Ovary (tissue), 9 donors: ENCODE measurements around the gene KLRF2. TPM values are rescaled to one million over a fixed set of nuclear protein-coding genes. Genes with fewer than 3 reads are reported as not detected.

ENCODE experiments used
- DNase-seq, 5 donors: peaks; one replicate each; pipeline ENCODE4 v3.0.0-alpha.2; 2019 to 2020
- H3K27ac ChIP-seq, 2 donors: fragments of 200-600 bp; one replicate each; pipeline versions ENCODE4 v1.5.1 to v1.8.0; 2019 to 2022
- H3K27me3 ChIP-seq: fragments of 200-600 bp; one replicate; pipeline ENCODE4 v1.8.0; 2022
- H3K36me3 ChIP-seq: fragments of 200-600 bp; sonication (generic); one replicate; pipeline ENCODE4 v1.5.1; 2019
- H3K4me1 ChIP-seq: one replicate; pipeline ENCODE4 v1.8.1; 2013; ENCODE audit warnings: mild to moderate bottlenecking, moderate library complexity; ENCODE audit not compliant: insufficient read depth
- H3K4me3 ChIP-seq: fragments of 200-600 bp; sonication (generic); one replicate; pipeline ENCODE4 v1.5.1; 2017
- H3K9me3 ChIP-seq, 2 donors: fragments of 200-600 bp in 1 of 2; sonication (generic) in 1 of 2; one replicate each; pipeline versions ENCODE4 v1.5.1 to v1.8.1; 2013 to 2019; ENCODE audit warnings: mild to moderate bottlenecking in 1 of 2, moderate library complexity in 1 of 2
- CTCF ChIP-seq, 3 donors: fragments of 450-650 bp in 2 of 3; fragments of 200-600 bp in 1 of 3; IDR thresholded peaks; one replicate each; pipeline versions ENCODE4 v1.5.1 to v1.8.0; 2016 to 2022; ENCODE audit warnings: antibody characterized with exemption in 3 of 3, mild to moderate bottlenecking in 1 of 3
- EP300 ChIP-seq: sonication (generic); formaldehyde crosslinking; IDR thresholded peaks from one replicate; pipeline ENCODE4 v1.6.1; 2017; ENCODE audit warnings: antibody characterized with exemption
- POLR2A ChIP-seq: fragments of 450-650 bp; IDR thresholded peaks from one replicate; pipeline ENCODE4 v1.6.1; 2017; ENCODE audit warnings: antibody characterized with exemption, mild to moderate bottlenecking, moderate library complexity
- WGBS, 3 donors: extraction: QIAGEN DNeasy Blood & Tissue Kit in 1 of 3; methylation state at CpG; one replicate each; pipeline versions ENCODE4 v1.1.5 to v1.1.7; 2013 to 2017; 5-methylcytosine and 5-hydroxymethylcytosine counted together
- intact Hi-C, 4 donors: fragments of 100-400 bp; cut with DNase I; formaldehyde crosslinking; loops; one replicate each; pipeline versions ENCODE4 v1.11.0 to v1.15.1; 2022 to 2023
- polyA plus RNA-seq, 2 donors: library from polyadenylated mRNA; stranded (reverse); fragments of 200-250 nt in 1 of 2; fragments of 350-450 nt in 1 of 2; fragmentation: Illumina TruSeq in 1 of 2; extraction: RNeasy Lipid Tissue Mini Kit (QIAGEN cat#74804) in 1 of 2; gene quantifications; one replicate each; pipeline ENCODE4 v1.2.3, GENCODE V29; 2013 to 2014
- total RNA-seq, 7 donors: library from RNA; depleted of rRNA in 2 of 7; stranded (reverse); fragments of >200 nt in 2 of 7; fragmentation: NEBNext Ultra II Directional in 3 of 7; extraction: Animal tissue kit (Norgen Biotek cat#: 25700) in 3 of 7; gene quantifications; one replicate each; pipeline versions ENCODE4 v1.1.0 to v1.2.4, GENCODE V29; 2016 to 2023
- donor health status: DM: no; HTN: no; CAD: no; lungs with moderate emphysema.
- donor health status: DM: no; HTN: no; CAD: no.
- donor health status: Bipolar disorder and iron deficiency.
- donor health status: DM: yes; HTN: yes; CAD: no.
- donor health status: DM: no; HTN: no; CAD: no.
- donor health status: DM: yes; HTN: yes; CAD: no.

KLRF2 gene
- total and polyA plus RNA-seq, 9 donors: not detected

GRCh38 chr12:9900930-9901329, 19.6 kb downstream of the KLRF2 start:
- no peak for DNase-seq
- H3K27me3 ChIP-seq: no peaks in the 10 kb centered on the region
- H3K4me1 ChIP-seq: no peaks in the 10 kb centered on the region
- H3K4me3 ChIP-seq: no peak overlapping the region
- H3K9me3 ChIP-seq: no peaks in the 10 kb centered on the region
- no peak overlapping the region for H3K27ac ChIP-seq
- no peaks in the 10 kb centered on the region for H3K36me3 ChIP-seq
- TF ChIP-seq POLR2A (no peak), CTCF (IDR thresholded peaks at IDR 0.05) (no peak), EP300 (no peak)
- 75 to 88% (median 81%) methylated on average over 2 of the region's 2 CpGs for WGBS, 3 donors
- intact Hi-C loops: loop anchor here in 1 of 4 donors (10.0 kb wide), 1 partner anchor 146 kb away; no protein-coding TSS in a partner anchor

- WGBS, 3 donors: 78 to 93% (median 92%) methylated on average over 7 of the region's 7 CpGs
- H3K27me3 ChIP-seq: no peaks in the 10 kb centered on the region
- H3K4me3 ChIP-seq: no peak overlapping the region
- no peak for DNase-seq
- intact Hi-C loops: loop anchor here in 1 of 4 donors (10.0 kb wide), 1 partner anchor 148 kb away; no protein-coding TSS in a partner anchor
- TF ChIP-seq CTCF (IDR thresholded peaks at IDR 0.05): no peak
- no peak for TF ChIP-seq POLR2A
- TF ChIP-seq EP300: no peak
- no peak overlapping the region for H3K27ac ChIP-seq
- no peaks in the 10 kb centered on the region for H3K9me3 ChIP-seq
- H3K36me3 ChIP-seq: no peaks in the 10 kb centered on the region
- H3K4me1 ChIP-seq: no peaks in the 10 kb centered on the region
Measured at GRCh38 chr12:9902539-9903228, 21.4 kb downstream of the KLRF2 start.

GRCh38 chr12:9906873-9907272, 25.6 kb downstream of the KLRF2 start:
- DNase-seq: no peak
- 86 to 93% (median 88%) methylated on average over 2 of the region's 2 CpGs for WGBS, 3 donors
- intact Hi-C loops: loop anchor here in 1 of 4 donors (10.0 kb wide), 1 partner anchor 152 kb away; no protein-coding TSS in a partner anchor
- Histone ChIP-seq H3K36me3 (no peaks in the 10 kb centered on the region), H3K9me3 (peaks cover 0 to 4% of the 10 kb centered on the region in 2 donors), H3K4me3 (no peak overlapping the region), H3K4me1 (no peaks in the 10 kb centered on the region), H3K27ac (no peak overlapping the region), H3K27me3 (no peaks in the 10 kb centered on the region)
- no peak for TF ChIP-seq CTCF (IDR thresholded peaks at IDR 0.05)
- TF ChIP-seq EP300: no peak
- no peak for TF ChIP-seq POLR2A

DNA sequence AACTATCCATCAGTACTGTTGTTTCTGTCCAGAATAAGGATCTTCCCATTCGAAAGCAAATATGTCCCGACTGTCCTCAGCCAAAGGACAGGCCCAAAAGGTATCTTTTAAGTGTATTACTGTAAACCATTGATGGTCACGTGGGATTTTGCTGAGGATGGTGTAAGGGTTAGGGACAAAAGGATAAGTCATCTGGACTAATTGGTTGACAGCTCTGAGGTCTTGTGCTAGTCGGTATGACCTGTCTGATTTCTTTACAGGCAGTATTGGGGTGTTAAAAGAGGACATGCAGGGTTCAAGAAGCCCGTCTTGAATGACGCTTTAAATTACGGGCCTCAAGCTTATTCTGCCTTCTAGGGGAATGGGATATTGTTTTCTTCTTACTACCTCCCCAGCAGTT, 26.5 kb downstream of the KLRF2 start:
- no peaks in the 10 kb centered on the region for H3K27me3 ChIP-seq
- 81 to 87% (median 86%) methylated on average over 7 of the region's 7 CpGs for WGBS, 3 donors
- no peak for DNase-seq
- peaks cover 0 to 4% of the 10 kb centered on the region in 2 donors for H3K9me3 ChIP-seq
- H3K4me3 ChIP-seq: no peak overlapping the region
- H3K4me1 ChIP-seq: no peaks in the 10 kb centered on the region
- H3K27ac ChIP-seq: no peak overlapping the region
- TF ChIP-seq EP300 (no peak), POLR2A (no peak), CTCF (IDR thresholded peaks at IDR 0.05) (no peak)
- intact Hi-C loops: loop anchor here in 1 of 4 donors (10.0 kb wide), 1 partner anchor 153 kb away; no protein-coding TSS in a partner anchor
- H3K36me3 ChIP-seq: no peaks in the 10 kb centered on the region
